ENCODE results near the gene TCAIM.

TCAIM gene

GRCh38 chr3:44445786-44446185 lies 107.2 kb downstream of the TCAIM start:
- no peak for DNase-seq (ENCODE audit: low read depth)

GRCh38 chr3:44446929-44447328 lies 108.4 kb downstream of the TCAIM start:
- no peak for DNase-seq (ENCODE audit: low read depth)

GRCh38 chr3:44451441-44451840 lies 112.9 kb downstream of the TCAIM start:
- no peak for DNase-seq (ENCODE audit: low read depth)

- no peak for DNase-seq (ENCODE audit: low read depth)
These were observed 115.7 kb downstream of the TCAIM start for GRCh38 chr3:44454258-44454657.

- no peak for DNase-seq (ENCODE audit: low read depth)
These were observed 116.8 kb downstream of the TCAIM start for GRCh38 chr3:44455318-44455717.

Measured in activated T-helper 1 cell treated with Interleukin-2 at 50 U/mL for 16 hours (primary cell).